ENCODE data around the gene KIF27.
"Not testable (repeated sequence)": the region's sequence is repeated elsewhere in the genome, so short reads cannot be mapped to it uniquely, and the experiment has no call there.

The KIF27 gene

DNA sequence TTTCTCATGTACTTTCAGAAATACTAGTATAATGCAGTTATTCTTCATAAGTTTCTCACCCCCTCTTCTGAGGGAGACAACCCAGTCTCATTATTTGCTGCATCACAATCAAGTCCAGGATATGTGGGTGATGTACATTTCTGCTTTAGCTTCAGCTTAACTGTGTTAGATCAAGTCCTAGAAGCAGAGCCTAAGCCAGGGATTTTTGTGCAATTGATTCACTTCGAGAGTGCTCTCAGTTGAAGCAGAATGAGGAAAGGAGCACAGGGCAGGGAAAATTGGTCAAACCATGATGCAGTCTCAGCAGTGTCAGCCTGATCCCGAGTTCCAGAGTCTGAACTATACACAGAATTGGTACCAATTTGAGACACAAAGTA, 43.7 kb upstream of the KIF27 start:
- H3K4me3 ChIP-seq (ENCODE audit: low read depth, low read length): no peak overlapping the region
- TF ChIP-seq, protein P1, sequence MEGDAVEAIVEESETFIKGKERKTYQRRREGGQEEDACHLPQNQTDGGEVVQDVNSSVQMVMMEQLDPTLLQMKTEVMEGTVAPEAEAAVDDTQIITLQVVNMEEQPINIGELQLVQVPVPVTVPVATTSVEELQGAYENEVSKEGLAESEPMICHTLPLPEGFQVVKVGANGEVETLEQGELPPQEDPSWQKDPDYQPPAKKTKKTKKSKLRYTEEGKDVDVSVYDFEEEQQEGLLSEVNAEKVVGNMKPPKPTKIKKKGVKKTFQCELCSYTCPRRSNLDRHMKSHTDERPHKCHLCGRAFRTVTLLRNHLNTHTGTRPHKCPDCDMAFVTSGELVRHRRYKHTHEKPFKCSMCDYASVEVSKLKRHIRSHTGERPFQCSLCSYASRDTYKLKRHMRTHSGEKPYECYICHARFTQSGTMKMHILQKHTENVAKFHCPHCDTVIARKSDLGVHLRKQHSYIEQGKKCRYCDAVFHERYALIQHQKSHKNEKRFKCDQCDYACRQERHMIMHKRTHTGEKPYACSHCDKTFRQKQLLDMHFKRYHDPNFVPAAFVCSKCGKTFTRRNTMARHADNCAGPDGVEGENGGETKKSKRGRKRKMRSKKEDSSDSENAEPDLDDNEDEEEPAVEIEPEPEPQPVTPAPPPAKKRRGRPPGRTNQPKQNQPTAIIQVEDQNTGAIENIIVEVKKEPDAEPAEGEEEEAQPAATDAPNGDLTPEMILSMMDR (IDR thresholded peaks at IDR 0.05; ENCODE audit: borderline replicate concordance, insufficient read depth, low read depth, low read length): no peak

DNA sequence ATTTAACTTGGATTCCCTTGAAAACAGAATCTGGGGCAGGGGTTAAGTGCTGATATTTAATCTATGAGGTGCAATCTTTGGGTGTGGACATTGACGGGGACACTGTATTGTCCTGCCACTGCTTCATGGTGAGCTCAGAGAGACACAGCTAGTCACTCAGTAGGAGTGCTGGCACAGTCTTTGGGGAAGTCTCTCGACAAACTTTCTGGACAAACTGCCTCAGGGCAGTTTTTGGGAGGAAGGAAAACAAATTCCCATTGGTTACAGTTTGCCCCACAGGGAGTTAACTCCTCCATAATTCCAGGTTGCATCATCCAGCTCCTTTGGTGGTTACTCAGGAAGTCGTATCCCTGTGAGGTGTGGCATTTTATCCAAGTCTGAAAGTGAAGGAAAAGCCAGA, 40.9 kb upstream of the KIF27 start:
- TF ChIP-seq, protein P1 (IDR thresholded peaks at IDR 0.05; ENCODE audit: borderline replicate concordance, insufficient read depth, low read depth, low read length): no peak
- no peak overlapping the region for H3K4me3 ChIP-seq (ENCODE audit: low read depth, low read length)

DNA sequence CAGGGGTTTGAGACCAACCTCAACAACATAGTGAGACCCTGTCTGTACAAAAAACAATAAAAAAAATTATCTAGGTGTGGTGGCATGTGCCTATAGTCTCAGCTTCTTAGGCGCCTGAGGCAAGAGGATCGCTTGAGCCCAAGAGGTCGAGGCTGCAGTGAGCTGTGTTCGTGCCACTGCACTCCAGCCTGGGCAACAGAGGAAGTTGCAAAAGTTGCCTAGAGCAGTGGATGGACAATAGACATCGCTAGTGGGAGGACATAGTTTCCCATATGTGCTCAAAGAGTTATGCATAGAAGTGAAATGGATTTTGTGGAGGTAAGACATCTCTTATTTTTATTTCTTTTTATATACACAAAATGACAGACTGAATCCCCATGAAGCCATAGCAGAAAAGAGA, 39.8 kb upstream of the KIF27 start:
- TF ChIP-seq, protein P1 (IDR thresholded peaks at IDR 0.05; ENCODE audit: borderline replicate concordance, insufficient read depth, low read depth, low read length): no peak
- H3K4me3 ChIP-seq (ENCODE audit: low read depth, low read length): no peak overlapping the region

DNA sequence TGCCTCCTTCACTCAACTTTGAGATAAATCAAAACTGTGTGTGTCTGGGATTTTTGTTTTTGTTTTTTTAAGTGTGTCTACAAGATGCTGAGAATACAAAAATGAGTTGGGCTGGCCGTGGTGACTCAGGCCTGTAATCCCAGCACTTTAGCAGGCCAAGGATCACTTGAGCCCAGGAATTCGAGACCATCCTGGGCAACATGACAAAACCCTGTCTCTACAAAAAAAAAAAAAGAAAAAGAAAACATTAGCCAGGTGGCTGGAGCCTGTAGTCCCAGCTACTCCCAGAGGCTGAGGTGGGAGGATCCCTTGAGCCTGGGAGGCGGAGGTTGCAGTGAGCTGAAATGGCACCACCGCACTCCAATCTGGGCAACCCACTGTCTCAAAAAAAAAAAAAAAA, 37.8 kb upstream of the KIF27 start:
- no peak overlapping the region for H3K4me3 ChIP-seq (ENCODE audit: low read depth, low read length)
- TF ChIP-seq, protein P1 (IDR thresholded peaks at IDR 0.05; ENCODE audit: borderline replicate concordance, insufficient read depth, low read depth, low read length): no peak

DNA sequence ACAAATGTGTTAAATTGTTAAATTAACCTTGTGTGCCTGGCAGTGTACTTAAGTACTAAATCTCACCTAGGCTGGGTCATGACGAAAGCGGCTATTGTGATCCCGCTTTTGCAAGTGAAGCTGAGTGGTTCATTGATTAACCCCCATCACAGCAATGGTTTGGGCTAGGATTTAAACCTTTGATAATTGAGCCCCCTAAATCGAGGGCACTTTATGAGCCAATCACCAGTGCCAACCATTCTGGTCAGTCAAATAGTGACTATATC, 35.9 kb upstream of the KIF27 start:
- peak overlapping the region; percentile 76 for H3K4me3 ChIP-seq (ENCODE audit: low read depth, low read length)
- TF ChIP-seq, protein P1 (IDR thresholded peaks at IDR 0.05; ENCODE audit: borderline replicate concordance, insufficient read depth, low read depth, low read length): no peak

DNA sequence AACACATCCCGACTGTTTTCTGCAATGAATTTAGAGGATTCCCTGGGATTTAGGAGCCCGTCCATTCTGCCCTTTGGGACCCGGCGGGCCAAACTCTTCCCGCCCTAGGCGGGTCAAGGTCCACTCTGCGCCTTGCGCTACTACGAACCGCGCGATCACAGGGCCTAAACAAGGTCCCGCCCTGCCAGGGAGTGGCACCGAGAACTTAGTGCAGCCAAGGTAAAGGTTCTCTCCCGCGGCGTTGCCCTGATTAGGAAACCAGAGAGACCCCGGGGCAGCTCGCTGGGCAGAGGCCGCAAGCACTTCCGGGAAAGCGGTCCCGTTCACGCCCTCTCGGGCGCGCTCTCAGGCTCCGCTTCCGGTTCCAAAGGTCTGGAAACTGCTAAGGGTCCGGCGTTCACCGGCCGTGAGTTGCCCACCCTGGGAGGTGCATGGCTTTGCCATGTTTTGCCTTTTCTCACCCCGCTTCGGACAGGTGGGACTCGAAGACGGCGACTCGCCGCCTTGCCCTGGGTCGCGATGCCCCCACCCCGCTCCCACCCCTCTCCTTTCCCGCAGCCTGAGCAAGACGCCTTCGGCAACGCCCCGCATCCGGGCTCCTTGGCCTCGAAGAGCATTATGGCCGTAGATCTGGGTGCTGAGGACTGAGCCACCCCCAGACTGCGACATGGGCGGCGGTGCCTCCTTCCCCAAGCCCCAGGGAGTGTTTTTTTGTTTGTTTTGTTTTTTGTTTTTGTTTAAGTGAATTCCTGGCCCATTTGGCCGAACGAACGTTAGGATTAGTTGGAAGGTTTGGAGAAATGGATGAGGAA, 35.4 kb upstream of the KIF27 start:
- H3K4me3 ChIP-seq (ENCODE audit: low read depth, low read length): peak overlapping the region; percentile 76
- TF ChIP-seq, protein P1 (IDR thresholded peaks at IDR 0.05; ENCODE audit: borderline replicate concordance, insufficient read depth, low read depth, low read length): no peak

DNA sequence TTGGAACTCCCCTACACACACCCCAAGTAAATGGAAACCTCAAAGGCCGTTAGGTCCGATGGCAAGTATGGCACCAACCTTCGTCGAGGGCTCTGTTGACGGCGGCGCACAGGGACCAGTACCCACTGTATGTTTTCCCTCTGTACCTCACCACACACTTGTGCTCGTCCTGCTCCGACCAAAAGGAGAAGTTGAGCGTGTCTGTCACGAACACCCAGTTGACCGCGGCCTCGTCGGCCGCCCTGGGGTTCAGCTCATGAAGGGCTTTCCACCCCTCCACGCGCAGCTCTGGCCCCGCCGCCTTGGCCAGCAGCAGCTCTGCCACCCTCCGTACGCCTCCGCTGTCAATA, 34.8 kb upstream of the KIF27 start:
- TF ChIP-seq, protein P1 (IDR thresholded peaks at IDR 0.05; ENCODE audit: borderline replicate concordance, insufficient read depth, low read depth, low read length): no peak
- H3K4me3 ChIP-seq (ENCODE audit: low read depth, low read length): peak overlapping the region; percentile 76

DNA sequence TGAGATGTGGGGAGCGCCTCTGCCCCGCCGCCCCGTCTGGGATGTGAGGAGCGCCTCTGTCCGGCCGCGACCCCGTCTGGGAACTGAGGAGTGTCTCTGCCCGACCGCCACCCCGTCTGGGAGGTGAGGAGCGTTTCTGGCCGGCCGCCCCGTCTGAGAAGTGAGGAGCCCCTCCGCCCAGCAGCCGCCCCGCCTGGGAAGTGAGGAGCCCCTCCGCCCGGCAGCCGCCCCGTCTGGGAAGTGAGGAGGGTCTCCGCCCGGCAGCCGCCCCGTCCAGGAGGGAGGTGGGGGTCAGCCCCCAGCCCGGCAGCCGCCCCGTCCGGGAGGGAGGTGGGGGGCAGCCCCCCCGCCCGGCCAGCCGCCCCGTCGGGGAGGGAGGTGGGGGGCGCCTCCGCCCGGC, 26.9 kb upstream of the KIF27 start:
- H3K4me3 ChIP-seq (ENCODE audit: low read depth, low read length): not testable (repeated sequence)
